Activated CD8-positive, alpha-beta memory T cell treated with anti-CD3 and anti-CD28 coated beads, Interleukin-2, amount 50 U/mL, for 4 hours (primary cell): ENCODE measurements around the gene SLC25A26.
"Not testable (repeated sequence)": the region's sequence is repeated elsewhere in the genome, so short reads cannot be mapped to it uniquely, and the experiment has no call there.

ENCODE experiments used
- DNase-seq: peaks from one replicate; pipeline ENCODE4 v3.0.0-alpha.2; 2020

Gene SLC25A26

DNA sequence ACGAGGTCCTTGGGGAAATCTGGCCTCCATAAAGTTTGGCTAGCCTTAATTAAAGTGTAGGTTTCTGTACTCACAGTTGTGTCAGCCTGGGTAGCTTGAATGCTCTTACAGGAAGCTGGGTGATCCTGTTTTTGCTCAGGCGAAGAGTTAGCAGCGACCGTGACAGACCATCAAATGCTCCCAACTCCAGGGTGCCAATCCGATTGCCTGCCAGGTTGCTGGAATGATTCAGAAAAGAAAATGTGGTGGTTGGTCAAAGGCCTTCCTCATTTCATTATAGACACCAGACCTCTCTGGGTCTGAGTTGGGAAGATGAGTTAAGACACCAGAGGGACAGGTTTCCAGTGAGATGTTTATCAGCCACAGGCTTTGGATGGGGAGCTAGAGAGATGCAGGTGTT lies 194.0 kb downstream of the SLC25A26 start:
- DNase-seq = no peak

GRCh38 chr3:66415867-66416428 lies 195.1 kb downstream of the SLC25A26 start:
- DNase-seq = no peak

- no peak for DNase-seq
Measured at GRCh38 chr3:66416556-66417304, 195.9 kb downstream of the SLC25A26 start.

DNA sequence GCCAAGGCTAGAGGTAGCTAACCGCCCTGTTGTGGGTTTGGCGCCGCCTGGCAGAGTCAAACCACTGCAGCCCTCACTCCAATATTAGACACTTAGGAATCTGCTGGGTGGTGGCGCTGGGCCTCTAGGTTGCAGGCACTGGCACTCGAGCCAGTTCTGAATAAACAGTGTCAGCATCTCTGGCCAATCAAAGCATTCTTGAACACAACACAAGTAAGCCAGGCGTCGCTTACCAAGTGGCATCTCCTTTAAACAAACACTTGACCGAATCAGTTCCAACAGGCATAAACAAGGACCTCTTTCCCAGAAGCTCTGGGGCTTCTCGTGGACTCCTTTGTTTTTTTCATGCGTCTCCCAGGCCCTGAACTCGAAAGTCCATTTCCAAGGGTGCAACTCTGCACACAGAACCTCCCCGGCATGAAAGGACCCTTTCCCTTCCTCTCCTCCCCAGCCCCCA lies 197.7 kb downstream of the SLC25A26 start:
- DNase-seq = no peak

DNA sequence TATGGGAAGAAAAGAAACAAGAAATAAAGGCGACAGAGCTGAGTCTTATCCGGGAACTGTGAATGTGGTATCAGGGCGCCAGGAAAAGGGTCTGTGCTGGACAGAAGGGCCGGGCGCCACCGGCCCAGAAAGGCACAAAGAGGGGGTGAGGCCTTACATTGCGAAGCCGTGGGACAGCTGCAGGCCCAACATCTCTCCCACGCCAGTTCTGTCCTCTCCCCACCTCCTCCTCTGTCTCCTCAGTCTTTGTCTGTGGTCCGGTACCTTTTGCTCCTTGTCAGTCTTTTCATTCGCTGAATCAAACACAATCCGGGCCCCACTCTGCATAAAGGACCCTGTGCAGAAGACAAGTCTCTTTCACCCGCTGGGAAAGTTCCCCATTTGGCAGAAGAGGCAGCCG lies 198.2 kb downstream of the SLC25A26 start:
- DNase-seq = no peak

GRCh38 chr3:66421144-66421543 lies 200.3 kb downstream of the SLC25A26 start:
- DNase-seq = not testable (repeated sequence)

DNA sequence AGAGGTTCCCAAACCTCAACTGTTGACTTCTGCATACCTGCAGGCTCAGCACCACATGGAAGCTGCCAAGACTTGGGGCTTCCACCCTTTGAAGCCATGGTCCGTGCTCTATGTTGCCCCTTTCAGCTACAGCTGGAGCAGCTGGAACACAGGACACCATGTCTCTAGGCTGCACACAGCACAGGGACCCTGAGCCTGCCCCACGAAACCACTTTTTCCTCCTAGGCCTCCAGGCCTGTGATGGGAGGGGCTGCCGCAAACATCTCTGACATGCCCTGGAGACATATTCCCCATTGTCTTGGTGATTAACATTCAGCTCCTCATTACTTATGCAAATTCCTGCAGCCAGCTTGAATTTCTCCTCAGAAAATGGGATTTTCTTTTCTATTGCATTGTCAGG lies 201.1 kb downstream of the SLC25A26 start:
- not testable (repeated sequence) for DNase-seq

DNA sequence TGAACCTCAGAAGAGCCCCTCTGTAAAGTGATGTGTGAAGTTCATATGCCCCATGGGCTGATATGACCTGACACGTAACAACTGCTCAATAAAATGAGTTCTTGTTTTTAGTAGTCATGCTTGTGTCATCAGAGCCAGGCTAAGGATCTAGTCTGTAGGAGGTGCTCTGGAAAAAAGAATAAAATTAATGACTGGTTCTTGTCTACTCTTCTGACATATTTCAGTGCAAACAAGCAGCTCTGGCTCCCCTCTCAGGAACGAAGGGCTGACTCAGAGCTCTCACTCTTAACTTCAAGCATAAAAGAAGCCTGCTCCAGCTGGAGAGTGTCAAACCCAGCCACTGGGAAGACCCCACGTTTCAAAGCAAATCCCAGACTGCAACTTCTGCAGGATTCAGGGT lies 203.0 kb downstream of the SLC25A26 start:
- no peak for DNase-seq

GRCh38 chr3:66425032-66425431 lies 204.2 kb downstream of the SLC25A26 start:
- DNase-seq = no peak

- DNase-seq = no peak
Measured at GRCh38 chr3:66425576-66426114, 204.8 kb downstream of the SLC25A26 start.

DNA sequence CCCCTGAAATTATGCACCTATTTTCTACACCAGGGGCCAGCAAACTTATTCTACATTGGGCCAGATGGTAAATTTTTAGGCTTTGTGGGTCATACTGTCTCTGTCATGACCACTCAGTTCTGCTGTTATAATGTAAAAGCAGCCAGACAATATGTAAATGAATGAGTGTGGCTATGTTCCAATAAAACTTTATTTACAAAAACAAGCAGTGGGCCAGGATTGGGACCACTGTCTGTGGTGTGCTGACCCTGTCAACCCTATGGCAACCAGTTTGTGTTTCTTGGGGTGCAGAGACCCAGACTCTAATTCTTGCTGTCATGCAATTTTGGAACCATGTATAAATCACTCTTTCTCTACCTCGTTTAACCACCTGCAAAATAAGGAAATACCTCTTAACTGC lies 205.3 kb downstream of the SLC25A26 start:
- no peak for DNase-seq

DNA sequence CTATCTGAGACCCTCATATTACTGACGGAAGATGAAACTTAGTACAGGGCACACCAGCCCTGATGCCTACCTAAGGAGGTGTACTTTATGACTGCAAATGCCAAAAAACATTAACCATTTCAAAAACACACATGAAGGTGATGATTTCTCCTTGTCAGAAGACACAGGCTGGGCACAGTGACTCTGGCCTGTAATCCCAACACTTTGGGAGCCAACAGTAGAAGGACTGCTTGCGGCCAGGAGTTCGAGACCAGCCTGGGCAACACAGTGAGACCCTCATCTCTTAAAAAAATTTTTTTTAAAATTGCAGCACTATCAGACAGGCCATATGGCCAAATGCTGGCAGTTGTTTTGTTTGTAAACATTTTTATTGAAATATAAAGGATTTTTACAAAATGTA lies 206.6 kb downstream of the SLC25A26 start:
- DNase-seq = no peak

- no peak for DNase-seq
Measured at GRCh38 chr3:66427951-66428474, 207.2 kb downstream of the SLC25A26 start.
